ENCODE data around the gene HNRNPAB.
"Not testable (repeated sequence)": the region's sequence is repeated elsewhere in the genome, so short reads cannot be mapped to it uniquely, and the experiment has no call there.

HNRNPAB gene

GRCh38 chr5:178247481-178248456 is 43.4 kb downstream of the HNRNPAB start:
- peak; percentile 29 for DNase-seq

GRCh38 chr5:178248750-178249149 is 44.4 kb downstream of the HNRNPAB start:
- DNase-seq, result no peak

DNA sequence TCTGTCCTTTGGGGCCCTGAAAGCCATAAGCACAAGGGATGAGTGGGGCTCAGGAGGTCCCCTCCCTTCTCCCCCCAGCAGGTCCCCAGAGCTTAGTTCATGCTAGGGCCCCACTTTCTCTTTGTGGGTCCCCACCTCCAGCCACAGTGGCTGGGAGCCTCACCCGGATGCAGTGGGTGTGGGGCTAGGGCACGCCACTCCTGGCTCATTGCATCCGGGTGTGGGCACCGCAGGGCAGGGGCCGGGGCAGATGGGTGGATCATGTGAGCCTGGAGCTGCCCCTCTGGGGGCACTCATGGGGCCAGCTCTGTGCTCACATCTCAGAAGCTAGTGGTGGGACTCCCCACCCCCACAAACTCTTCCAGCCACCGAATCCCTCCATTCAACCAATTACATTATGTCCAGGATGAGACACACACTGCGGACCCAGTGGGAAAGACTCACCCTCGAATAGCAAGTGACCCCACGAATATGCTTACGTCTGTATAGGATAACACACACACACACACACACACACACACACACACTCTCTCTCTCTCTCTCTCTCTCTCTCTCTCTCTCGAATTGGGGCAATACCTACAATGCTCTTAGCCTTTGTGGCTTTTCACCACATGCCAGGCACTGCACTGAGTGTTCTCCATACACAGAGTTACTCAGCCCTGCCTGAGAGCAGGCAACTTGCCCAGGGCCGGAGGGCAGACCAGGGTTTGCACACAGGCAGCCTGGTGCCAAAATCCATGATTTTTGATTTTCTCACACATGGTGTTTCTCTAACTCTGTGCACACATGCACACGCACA is 45.1 kb downstream of the HNRNPAB start:
- DNase-seq, result peak; percentile 14

DNA sequence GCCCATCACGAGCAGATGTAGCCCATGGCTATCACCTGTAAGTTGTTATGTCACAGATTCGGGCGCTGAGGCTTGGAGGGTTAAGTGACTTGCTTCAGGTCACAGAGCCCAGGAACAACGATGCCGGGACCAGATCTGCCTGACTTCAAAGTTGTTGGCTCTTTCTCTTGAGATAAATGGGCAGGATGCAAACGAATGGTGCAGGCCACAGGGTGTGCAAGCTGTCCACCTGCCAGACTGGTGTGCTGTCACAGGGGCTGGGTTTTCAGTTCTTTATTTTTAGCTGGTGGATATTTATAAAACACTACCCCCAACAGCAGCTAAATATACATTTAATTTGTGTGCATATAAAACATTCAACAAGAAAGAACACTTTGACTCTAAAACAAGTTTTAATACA is 45.9 kb downstream of the HNRNPAB start:
- DNase-seq, result no peak

DNA sequence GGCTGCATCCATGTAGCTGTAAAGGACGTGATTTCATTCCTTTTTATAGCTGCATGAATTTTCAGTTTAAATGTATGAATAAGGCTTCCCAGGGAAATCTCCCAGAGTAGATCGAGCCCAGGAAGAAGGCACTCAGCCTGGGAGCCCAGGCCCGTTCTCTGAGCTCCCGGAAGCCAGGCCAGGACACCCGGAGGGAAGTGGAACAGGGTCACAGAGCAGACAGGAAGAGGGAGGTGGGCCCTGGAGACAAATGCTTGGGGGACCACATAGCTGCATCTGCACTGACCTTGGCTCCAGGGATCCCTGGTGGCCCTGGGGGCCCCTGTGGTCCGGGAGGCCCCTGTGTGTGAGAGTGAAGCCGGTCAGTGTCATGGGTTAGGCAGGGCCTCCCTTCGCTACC is 47.9 kb downstream of the HNRNPAB start:
- no peak for DNase-seq

GRCh38 chr5:178253632-178254031 is 49.3 kb downstream of the HNRNPAB start:
- not testable (repeated sequence) for DNase-seq

- no peak for DNase-seq
These were observed 52.4 kb downstream of the HNRNPAB start for GRCh38 chr5:178256746-178257145.

DNA sequence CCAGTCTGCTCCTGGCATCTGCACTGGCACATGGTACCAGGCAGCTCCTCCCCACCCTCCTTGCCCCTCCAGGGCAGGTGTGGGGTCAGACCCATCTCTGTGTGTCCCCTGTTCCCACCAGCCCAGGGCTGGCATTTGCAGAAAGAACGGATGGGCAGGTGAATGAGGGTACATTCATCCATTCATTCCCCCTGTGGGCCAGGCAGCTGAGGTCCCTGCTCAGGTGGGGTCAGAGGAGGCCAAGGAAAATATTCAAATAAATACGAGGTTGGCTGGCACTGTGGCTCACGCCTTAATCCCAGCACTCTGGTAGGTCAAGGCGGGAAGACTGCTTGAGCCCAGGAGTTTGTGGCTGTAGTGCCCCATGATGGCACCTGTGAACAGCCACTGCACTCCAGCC is 53.3 kb downstream of the HNRNPAB start:
- DNase-seq, result no peak

- no peak for DNase-seq
These were observed 55.5 kb downstream of the HNRNPAB start for GRCh38 chr5:178259623-178260536.
